Activated CD8-positive, alpha-beta memory T cell treated with anti-CD3 and anti-CD28 coated beads, Interleukin-2, amount 50 U/mL, for 48 hours (primary cell): Measurements from ENCODE around the gene XAGE3.

Experiments used
- DNase-seq: peaks from one replicate; pipeline ENCODE4 v3.0.0-alpha.2; 2020

XAGE3 gene

DNA sequence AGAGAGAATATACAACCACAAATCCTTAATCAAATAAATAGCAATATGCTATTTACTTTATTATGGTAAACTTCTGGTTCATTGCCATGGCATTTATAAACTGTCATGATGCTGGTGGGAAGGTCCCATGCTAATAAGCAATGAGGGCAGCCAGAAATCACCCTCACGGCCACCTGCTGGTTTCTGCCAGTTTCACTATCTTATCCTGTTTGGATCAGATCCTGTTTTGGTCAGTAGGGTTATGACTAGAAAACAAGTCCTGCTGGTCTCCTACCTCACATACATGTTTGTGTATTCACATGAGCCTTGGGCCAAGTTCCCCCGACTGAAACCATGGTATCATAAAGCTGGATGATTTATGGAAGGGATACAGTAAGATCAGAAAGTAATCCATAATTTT lies 28.7 kb downstream of the XAGE3 start:
- DNase-seq: no peak

DNA sequence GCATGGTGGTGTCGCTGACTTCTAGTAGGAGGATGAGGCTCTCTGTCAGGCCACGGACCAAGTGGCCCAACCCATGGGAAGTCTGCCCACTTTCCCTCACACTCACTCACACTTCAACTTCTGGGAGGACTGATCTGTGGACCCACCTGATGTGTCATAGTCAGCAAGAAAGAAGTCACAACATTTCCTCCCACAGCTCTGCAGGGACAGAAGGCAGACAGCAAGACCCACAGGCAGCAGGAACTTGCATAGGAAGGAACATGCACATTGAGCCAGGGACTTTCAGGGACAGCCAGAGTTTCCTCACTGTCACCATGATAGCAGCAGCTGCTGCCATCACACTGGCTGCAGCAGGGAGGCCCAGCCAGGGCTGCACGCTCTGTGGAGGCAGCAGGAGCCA lies 37.3 kb downstream of the XAGE3 start:
- DNase-seq: no peak

DNA sequence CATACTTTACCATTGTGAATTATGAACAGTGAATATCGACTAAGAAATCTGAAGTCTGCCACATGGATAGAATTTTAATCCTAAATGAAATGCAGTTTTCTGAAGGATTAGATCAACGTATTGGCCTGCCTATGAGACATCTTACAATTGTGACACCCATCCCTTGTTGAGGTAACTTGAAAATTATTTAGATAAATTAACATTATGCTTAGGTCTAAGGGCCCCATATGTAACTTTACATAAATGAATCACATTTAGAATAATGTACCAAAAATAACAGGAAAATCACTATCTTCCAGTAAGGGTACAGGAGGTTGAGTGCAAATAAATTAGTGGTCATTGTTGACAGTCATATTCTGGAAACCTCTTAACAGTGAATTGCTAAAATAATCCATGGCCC lies 43.3 kb downstream of the XAGE3 start:
- no peak for DNase-seq

DNA sequence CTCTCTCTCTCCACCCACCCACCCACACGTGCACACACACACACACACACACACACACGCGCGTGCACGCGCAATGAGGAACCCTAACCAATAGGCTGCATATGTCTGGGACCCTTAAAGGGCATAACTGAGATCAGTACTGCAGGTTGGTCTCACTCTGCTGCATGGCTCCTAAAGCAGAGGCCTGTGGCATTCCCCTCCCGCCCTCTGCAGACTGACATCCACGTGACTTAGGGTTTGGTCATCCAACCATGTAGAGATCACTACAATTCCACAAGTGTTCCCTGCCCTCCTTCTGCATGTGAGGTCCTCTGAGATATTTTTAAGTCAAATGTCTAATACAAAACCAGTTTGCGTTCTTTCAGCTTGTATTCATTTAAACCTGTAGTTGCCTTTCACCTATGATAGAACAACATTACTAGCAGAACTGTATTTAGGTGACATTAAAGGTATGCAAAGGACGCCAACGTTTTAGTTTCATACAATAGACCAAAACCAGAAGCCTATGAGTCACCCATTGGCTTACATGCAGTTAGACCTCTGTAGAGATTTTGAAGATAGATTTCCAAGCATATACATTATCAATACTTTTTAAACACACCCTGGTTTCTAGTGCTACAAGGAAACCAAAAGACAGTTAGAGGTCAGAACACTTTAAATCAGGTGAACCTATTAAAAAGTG lies 46.7 kb downstream of the XAGE3 start:
- no peak for DNase-seq

DNA sequence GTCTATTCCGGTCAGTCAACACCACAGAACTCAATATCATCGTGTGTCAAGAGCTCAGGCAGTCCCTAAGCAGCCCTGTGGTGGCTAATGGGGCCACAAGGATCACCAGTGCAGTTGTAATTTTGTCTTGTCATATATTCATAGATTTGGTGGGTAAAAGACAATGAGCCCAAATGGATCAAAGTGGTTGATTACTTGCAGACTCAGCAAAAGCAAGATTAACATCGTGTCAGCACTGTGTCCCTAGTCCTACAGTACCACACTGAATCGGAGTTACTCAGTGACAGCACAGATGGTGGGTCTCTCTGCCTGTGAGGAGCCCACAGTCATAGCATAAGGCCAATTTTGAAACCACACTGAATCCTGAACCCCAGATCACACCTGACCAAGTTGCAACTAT lies 48.1 kb downstream of the XAGE3 start:
- no peak for DNase-seq
